SK-N-MC (cell line): ENCODE data around the gene AP4E1.

Source experiments
- EZH2 ChIP-seq: fragments of 200-600 bp; sonication (generic); IDR thresholded peaks from one replicate; pipeline ENCODE4 v1.6.1; 2017; ENCODE audit warnings: antibody characterized with exemption
- POLR2AphosphoS5 ChIP-seq: IDR thresholded peaks from 2 replicates; pipeline ENCODE4 v1.6.1; 2012; ENCODE audit warnings: mild to moderate bottlenecking, low read depth, low read length, borderline replicate concordance

DNA sequence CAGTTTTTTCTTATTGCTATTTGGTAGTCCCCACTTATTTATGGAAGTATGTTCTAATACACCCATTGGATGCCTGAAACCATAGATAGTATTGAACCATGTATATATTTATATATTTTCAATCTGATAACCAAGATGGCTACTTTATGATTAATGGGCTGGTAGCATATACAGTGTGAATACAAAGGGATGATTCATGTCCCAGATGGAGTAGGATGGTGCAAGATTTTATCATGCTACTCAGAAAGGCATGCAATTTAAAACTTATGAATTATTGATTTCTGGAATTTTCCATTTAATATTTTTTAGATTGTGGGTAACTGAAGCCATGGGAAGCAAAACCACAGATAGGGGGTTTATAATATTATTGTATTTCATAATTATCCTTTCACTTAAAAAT, 35.2 kb downstream of the AP4E1 start:
- TF ChIP-seq EZH2 (no peak), POLR2AphosphoS5 (no peak)
